HepG2 (cell line): ENCODE measurements around the gene CGNL1. TPM values are rescaled to one million over a fixed set of nuclear protein-coding genes. Genes with fewer than 3 reads are reported as not detected.

ENCODE experiments used
- ATAC-seq: fragments of 200-7000 bp; cut with Tn5 transposase; 3 replicates; pipeline ENCODE4 v1.9.1; 2020; ENCODE audit warnings: mild to moderate bottlenecking, moderate library complexity
- BruUV-seq: library from RNA; stranded (reverse); fragments of 400-500 nt; replicated peaks from 2 replicates; lab custom pipeline; 2021; lab: Mats Ljungman, UMichigan
- CTCF ChIA-PET: fragments of 300-600 bp; formaldehyde crosslinking; extraction: SDS; loops from one replicate; lab custom pipeline; 2021; ENCODE audit warnings: low total read pairs, inconsistent platforms, low intra/inter-chr PET ratio; lab: Yijun Ruan, JAX
- POLR2A ChIA-PET: fragments of 350-600 bp; sonication (Branson Sonifier 250); formaldehyde crosslinking; loops from one replicate; lab custom pipeline; 2020; ENCODE audit warnings: antibody characterized with exemption, inconsistent platforms; lab: Yijun Ruan, JAX
- DNase-seq: peaks from one replicate; pipeline ENCODE4 v3.0.0-alpha.2; 2015; ENCODE audit warnings: low spot score
- FAIRE-seq: peaks from 3 replicates; lab custom pipeline; 2011; peaks lifted over from hg19 to GRCh38; lab: Jason Lieb, UNC
- H2AFZ ChIP-seq: one replicate; pipeline ENCODE4 v1.6.1; 2011; ENCODE audit warnings: low read length, inconsistent platforms
- H3K27ac ChIP-seq: fragments of 300-600 bp; 3 replicates; pipeline ENCODE4 v1.8.0; 2011; ENCODE audit warnings: mixed run types, mild to moderate bottlenecking, mixed read lengths, low read length, inconsistent platforms; ENCODE audit not compliant: insufficient read depth; ENCODE audit errors: extremely low read length
- H3K27me3 ChIP-seq, 2 experiments: fragments of 200-600 bp in 1 of 2; 2 replicates in 1 of 2; 3 replicates in 1 of 2; pipeline versions ENCODE4 v1.6.0 to v1.8.0; 2011; ENCODE audit warnings: low read length in 2 of 2, mild to moderate bottlenecking in 2 of 2, moderate library complexity in 2 of 2, inconsistent platforms in 1 of 2; ENCODE audit not compliant: insufficient read depth in 2 of 2, control insufficient read depth in 1 of 2
- H3K36me3 ChIP-seq, 2 experiments: fragments of 200-600 bp in 1 of 2; replicated peaks in 1 of 2; 2 replicates in 1 of 2; 3 replicates in 1 of 2; pipeline versions ENCODE4 v1.5.1 to v1.8.0; 2011; ENCODE audit warnings: low read length in 2 of 2, inconsistent platforms in 1 of 2; ENCODE audit not compliant: insufficient read depth in 2 of 2, control insufficient read depth in 1 of 2
- H3K4me1 ChIP-seq: 2 replicates; pipeline ENCODE4 v1.5.1; 2012; ENCODE audit warnings: low read length, inconsistent platforms; ENCODE audit not compliant: insufficient read depth
- H3K4me2 ChIP-seq: 2 replicates; pipeline ENCODE4 v1.6.0; 2011; ENCODE audit warnings: low read depth, low read length, inconsistent platforms
- H3K4me3 ChIP-seq, 3 experiments: fragments of 200-600 bp in 1 of 3; sonication (generic), shearing (Covaris generic) in 1 of 3; replicated peaks in 1 of 3; 2 replicates each; pipeline ENCODE4 v1.5.1; 2011 to 2016; ENCODE audit warnings: low read length in 3 of 3, inconsistent platforms in 2 of 3, low read depth in 2 of 3, mild to moderate bottlenecking in 2 of 3, control low read depth in 1 of 3, mixed read lengths in 1 of 3; ENCODE audit not compliant: insufficient read depth in 1 of 3
- H3K79me2 ChIP-seq: one replicate; pipeline ENCODE4 v1.6.1; 2011; ENCODE audit warnings: low read length, inconsistent platforms; ENCODE audit not compliant: insufficient read depth
- H3K9ac ChIP-seq: 2 replicates; pipeline ENCODE4 v1.6.0; 2011; ENCODE audit warnings: mild to moderate bottlenecking, low read depth, low read length, inconsistent platforms; ENCODE audit not compliant: insufficient read depth
- H3K9me3 ChIP-seq: 2 replicates; pipeline ENCODE4 v1.5.1; 2012; ENCODE audit warnings: mild to moderate bottlenecking, low read length
- H4K20me1 ChIP-seq: 2 replicates; pipeline ENCODE4 v1.6.0; 2011; ENCODE audit warnings: inconsistent platforms, mild to moderate bottlenecking, low read length, moderate library complexity; ENCODE audit not compliant: insufficient read depth
- ARNT ChIP-seq: fragments of 450-650 bp; IDR thresholded peaks from 2 replicates; pipeline ENCODE4 v1.6.1; 2017
- SMARCE1 ChIP-seq: fragments of 450-650 bp; IDR thresholded peaks from 2 replicates; pipeline ENCODE4 v1.6.1; 2017; ENCODE audit warnings: borderline replicate concordance
- ZNF441 ChIP-seq: sonication (generic); formaldehyde crosslinking; IDR thresholded peaks from 2 replicates; pipeline ENCODE4 v1.7.0; 2021; ENCODE audit warnings: missing genetic modification reagents, borderline replicate concordance
- ZNF605 ChIP-seq: sonication (generic); formaldehyde crosslinking; IDR thresholded peaks from 2 replicates; pipeline ENCODE4 v1.8.0; 2022; ENCODE audit warnings: mild to moderate bottlenecking, missing genetic modification reagents
- ZNF800 ChIP-seq: sonication (generic); formaldehyde crosslinking; IDR thresholded peaks from 2 replicates; pipeline ENCODE4 v1.4.0; 2020; ENCODE audit warnings: missing genetic modification reagents
- ZXDC ChIP-seq: sonication (generic); formaldehyde crosslinking; IDR thresholded peaks from 2 replicates; pipeline ENCODE4 v1.5.0; 2020; ENCODE audit warnings: mild to moderate bottlenecking, missing genetic modification reagents
- WGBS: methylation state at CpG from one replicate; pipeline ENCODE4 v1.1.6; 2017; ENCODE audit warnings: low lambda C conversion rate; 5-methylcytosine and 5-hydroxymethylcytosine counted together
- in situ Hi-C: cut with HindIII; loops from 2 replicates; pipeline ENCODE4 v1.10.0; 2017; ENCODE audit warnings: low pct_unique_long_range_greater_than_20kb; ENCODE audit not compliant: extremely low pct_ligation_motif_present
- intact Hi-C: fragments of 100-400 bp; cut with micrococcal nuclease; formaldehyde crosslinking; loops from one replicate; pipeline ENCODE4 v1.10.0; 2022; ENCODE audit not compliant: unreplicated experiment
- polyA plus RNA-seq, 8 experiments: library from polyadenylated mRNA; depleted of rRNA in 3 of 8; stranded (reverse) in 7 of 8; unstranded in 1 of 8; fragments of >200 nt; fragmentation: Illumina TruSeq in 4 of 8; extraction: Trizol in 4 of 8; gene quantifications; 2 replicates each; pipeline versions ENCODE4 v1.2.1 to v1.2.3, GENCODE V29; 2011 to 2016; ENCODE audit warnings: low read depth in 4 of 8, missing spikeins in 1 of 8, mixed read lengths in 1 of 8; ENCODE audit not compliant: insufficient read depth in 1 of 8
- total RNA-seq, 5 experiments: library from RNA; depleted of rRNA; stranded (reverse); fragments of >200 nt; fragmentation: Illumina TruSeq; extraction: Trizol; gene quantifications; 2 replicates each; pipeline ENCODE4 v1.2.3, GENCODE V29; 2016; ENCODE audit warnings: low read depth in 1 of 5

Gene CGNL1
- total and polyA plus RNA-seq, 2 of the 13 experiments (the other 11 are each of a cell fraction or from before 2014, with no cell fraction given) = 5.6 to 15.6 TPM

GRCh38 chr15:57481038-57481705, 104.9 kb downstream of the CGNL1 start:
- no peaks in the 10 kb centered on the region for H3K79me2 ChIP-seq
- no TSS peak for BruUV-seq
- no peak overlapping the region for H3K9ac ChIP-seq
- 0 out of 5 replicates have a peak, but pooled peaks cover 0 to 3% of the 10 kb centered on the region in 2 experiments for H3K36me3 ChIP-seq
- peaks cover 62% of the 10 kb centered on the region for H3K4me1 ChIP-seq
- 80% methylated on average over 3 of the region's 3 CpGs for WGBS
- FAIRE-seq (no peak), DNase-seq (no peak), ATAC-seq (no peak)
- H2AFZ ChIP-seq = no peak overlapping the region
- ChIA-PET CTCF (no interaction called here), POLR2A (no interaction called here)
- intact Hi-C loops (no loop called here), in situ Hi-C loops (no loop called here)
- H3K4me3 ChIP-seq = no peak overlapping the region
- no peaks in the 10 kb centered on the region for H3K9me3 ChIP-seq
- H3K27me3 ChIP-seq = no peaks in the 10 kb centered on the region
- H3K27ac ChIP-seq = no peak overlapping the region
- H4K20me1 ChIP-seq = no peaks in the 10 kb centered on the region
- no peak overlapping the region for H3K4me2 ChIP-seq
- no peak for TF ChIP-seq ZNF800 (CRISPR knock-in tag)
- TF ChIP-seq ZNF441 (CRISPR knock-in tag) = no peak
- no peak for TF ChIP-seq ZNF605 (CRISPR knock-in tag)
- no peak for TF ChIP-seq SMARCE1
- no peak for TF ChIP-seq ARNT
- TF ChIP-seq ZXDC (CRISPR knock-in tag) = no peak
